GM19023 (cell line): ENCODE measurements around the gene VEGFB.

Experiments used
- ATAC-seq: cut with Tn5 transposase; IDR thresholded peaks from one replicate; pipeline ENCODE4 v1.9.1; 2021; ENCODE audit warnings: mild to moderate bottlenecking, moderate library complexity; ENCODE audit not compliant: unreplicated experiment

VEGFB gene

DNA sequence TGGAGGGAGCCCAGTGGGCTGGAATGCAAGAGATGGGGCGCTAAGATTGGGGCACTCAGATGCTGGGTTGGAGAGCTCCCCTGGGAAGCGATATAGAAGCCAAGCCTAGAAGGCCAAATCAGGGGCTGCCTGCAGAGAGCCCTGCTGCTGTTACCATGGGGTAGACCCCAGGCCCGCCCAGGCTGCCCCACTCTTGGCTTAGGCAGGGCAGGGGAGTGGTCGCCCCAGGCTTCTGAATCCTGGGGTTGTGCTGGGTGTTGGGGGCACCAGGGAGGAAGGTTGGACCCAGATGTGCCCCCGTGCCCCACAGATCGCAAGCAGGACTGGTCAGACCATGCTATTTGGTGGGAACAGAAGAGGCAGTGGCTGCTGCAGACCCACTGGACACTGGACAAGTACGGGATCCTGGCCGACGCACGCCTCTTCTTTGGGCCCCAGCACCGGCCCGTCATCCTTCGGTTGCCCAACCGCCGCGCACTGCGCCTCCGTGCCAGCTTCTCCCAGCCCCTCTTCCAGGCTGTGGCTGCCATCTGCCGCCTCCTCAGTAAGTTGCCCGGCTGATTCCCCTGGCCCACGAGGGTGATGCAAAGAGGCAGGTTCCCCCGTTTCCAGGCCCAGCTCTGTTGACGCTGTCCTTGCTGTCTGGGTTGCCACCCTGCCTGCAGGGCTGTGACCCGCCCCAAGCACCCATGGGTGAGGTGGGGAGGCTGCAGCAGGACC is 23.9 kb upstream of the VEGFB start:
- no peak for ATAC-seq

DNA sequence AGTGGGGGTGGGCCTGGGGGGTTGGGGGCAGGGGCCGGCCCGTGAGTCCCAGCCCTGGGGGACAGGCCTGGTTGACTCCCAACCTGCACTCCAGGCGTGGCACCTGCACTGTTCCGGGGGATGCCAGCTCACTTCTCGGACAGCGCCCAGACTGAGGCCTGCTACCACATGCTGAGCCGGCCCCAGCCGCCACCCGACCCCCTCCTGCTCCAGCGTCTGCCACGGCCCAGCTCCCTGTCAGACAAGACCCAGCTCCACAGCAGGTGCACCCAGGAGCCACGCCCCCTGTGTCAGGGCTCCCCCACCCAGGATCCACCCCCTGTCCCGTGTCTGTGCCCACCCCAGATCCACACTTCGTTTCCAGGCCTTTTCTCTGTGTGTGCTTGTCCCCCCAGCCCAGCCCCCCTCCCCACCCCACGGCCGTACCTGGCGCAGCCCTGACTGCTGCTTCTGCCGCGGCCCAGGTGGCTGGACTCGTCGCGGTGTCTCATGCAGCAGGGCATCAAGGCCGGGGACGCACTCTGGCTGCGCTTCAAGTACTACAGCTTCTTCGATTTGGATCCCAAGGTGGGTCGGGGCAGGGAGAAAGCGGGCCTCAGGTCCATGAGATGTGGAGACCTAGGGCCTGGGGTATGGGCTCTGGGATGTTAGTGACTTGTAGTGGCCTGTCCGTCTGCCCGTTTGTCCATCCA is 23.1 kb upstream of the VEGFB start:
- ATAC-seq = no peak

DNA sequence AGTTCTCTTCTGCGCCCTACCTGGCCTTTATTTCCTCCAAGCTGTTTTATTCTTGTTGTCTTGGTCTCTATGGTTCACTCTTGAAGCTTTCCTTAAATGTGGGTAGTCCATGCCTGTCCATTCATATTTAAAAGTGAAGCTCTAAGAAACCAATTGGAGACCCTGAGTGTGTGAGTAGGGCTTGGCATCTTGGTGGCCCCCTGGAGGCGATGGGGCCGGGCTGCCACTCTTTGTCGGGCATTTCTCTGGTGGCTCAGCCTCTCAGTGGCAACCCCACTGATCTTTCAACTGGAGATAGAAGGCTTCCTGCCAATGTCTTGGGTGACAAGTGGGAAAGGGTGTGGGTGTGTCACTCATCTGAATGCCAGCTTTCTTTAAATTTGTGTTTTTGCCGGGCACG is 17.5 kb upstream of the VEGFB start:
- no peak for ATAC-seq

DNA sequence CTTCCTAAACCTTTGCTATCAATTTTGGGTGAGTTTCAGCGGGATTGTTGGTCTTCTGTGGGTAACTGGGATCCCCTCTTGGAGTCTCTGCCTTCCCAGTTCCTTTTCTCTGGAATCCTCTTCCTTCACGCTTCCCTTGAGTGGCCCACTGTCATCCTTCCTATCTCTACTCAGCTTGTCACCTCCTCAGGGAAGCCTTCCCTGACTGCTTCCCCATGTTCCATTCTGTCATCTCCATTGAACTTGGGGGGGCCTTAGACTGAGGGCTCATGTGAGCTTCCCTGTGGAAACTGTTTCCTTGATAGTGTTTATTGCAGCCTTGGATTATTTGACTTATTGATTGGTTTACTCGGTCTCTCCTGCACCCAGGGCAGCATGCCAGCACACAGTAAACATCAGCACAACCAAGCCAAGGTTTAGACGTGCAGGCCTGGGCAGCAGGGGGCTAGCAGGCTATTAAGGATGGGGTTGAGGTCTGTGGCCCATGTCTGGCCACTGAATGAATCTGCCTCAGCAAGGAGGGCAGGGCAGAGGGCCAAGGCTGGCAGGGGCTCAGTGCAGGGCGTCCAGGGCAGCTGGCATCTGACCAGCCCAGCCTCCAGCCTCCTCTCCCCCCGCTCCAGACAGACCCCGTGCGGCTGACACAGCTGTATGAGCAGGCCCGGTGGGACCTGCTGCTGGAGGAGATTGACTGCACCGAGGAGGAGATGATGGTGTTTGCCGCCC is 15.6 kb upstream of the VEGFB start:
- no peak for ATAC-seq

DNA sequence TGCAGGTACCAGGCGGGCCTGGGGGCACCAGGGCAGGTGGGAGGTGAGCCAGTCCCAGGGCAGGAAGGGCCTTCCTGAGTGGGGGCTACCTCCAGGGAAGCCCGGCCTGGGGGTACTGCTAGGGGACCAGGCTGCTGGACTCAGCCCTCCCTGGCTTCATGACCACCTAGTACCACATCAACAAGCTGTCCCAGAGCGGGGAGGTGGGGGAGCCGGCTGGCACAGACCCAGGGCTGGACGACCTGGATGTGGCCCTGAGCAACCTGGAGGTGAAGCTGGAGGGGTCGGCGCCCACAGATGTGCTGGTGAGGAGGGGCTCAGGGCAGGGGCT is 15.1 kb upstream of the VEGFB start:
- no peak for ATAC-seq

DNA sequence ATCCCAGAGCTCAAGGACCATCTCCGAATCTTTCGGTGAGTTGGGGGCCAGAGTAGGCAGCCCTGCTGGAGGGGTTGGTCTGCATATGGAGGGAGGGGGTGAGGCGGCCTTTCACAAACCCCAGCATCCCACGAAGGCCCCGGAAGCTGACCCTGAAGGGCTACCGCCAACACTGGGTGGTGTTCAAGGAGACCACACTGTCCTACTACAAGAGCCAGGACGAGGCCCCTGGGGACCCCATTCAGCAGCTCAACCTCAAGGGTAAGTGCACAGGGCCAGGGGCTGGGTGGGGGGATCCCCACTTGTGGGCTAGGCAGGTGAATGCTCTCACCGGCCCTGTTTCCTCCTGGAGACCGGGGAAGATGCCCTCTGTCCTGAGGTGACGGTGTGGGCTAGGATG is 14.6 kb upstream of the VEGFB start:
- ATAC-seq = no peak

DNA sequence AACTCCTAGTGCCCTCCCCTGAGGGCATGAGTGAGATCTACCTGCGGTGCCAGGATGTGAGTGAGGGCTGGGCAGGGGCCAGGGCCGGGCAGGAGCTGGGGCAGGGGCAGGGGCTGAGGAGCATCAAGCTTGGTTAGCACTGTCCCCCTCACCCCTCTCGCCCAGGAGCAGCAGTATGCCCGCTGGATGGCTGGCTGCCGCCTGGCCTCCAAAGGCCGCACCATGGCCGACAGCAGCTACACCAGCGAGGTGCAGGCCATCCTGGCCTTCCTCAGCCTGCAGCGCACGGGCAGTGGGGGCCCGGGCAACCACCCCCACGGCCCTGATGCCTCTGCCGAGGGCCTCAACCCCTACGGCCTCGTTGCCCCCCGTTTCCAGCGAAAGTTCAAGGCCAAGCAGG is 14.1 kb upstream of the VEGFB start:
- ATAC-seq = no peak

DNA sequence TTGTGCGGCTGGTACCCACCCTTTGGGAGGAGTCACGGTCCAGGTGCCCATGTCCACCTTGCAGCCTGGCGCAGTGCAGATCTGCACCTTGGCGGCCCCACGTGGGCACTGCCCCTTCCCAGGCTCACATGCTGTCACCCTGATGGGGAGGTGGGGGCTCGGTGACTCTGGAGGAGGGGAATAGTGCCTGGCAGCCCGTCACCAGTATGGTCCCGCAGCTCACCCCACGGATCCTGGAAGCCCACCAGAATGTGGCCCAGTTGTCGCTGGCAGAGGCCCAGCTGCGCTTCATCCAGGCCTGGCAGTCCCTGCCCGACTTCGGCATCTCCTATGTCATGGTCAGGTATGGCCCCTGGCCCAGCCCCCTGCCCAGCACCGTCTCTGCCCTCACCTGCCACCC is 13.6 kb upstream of the VEGFB start:
- no peak for ATAC-seq

DNA sequence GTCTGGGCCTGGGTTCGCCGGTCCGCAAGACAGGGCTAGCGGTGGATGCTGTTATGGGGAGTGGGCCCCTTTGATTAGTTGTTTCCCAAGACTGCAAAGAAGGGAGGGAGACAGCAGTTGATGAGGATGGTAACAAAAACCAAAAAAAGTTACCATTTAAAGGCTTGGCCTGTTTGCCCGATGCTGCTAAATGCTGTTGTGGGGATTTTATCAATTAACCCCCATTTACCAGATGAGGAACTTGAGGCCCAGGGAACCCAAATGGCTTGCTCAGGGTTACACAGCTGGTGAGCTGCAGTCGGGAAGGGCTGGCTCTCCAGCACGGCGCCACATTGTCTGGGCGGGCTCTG is 11.8 kb upstream of the VEGFB start:
- no peak for ATAC-seq

DNA sequence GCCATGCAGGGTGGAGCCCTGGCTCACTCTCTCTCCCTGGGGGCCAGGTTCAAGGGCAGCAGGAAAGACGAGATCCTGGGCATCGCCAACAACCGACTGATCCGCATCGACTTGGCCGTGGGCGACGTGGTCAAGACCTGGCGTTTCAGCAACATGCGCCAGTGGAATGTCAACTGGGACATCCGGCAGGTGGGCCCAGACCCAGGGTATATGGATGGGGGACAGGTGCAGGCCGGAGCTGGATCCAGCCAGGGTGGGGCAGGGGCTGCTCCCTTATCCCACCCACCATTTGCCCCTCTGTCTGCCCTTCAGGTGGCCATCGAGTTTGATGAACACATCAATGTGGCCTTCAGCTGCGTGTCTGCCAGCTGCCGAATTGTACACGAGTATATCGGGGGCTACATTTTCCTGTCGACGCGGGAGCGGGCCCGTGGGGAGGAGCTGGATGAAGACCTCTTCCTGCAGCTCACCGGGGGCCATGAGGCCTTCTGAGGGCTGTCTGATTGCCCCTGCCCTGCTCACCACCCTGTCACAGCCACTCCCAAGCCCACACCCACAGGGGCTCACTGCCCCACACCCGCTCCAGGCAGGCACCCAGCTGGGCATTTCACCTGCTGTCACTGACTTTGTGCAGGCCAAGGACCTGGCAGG is 11.3 kb upstream of the VEGFB start:
- no peak for ATAC-seq

DNA sequence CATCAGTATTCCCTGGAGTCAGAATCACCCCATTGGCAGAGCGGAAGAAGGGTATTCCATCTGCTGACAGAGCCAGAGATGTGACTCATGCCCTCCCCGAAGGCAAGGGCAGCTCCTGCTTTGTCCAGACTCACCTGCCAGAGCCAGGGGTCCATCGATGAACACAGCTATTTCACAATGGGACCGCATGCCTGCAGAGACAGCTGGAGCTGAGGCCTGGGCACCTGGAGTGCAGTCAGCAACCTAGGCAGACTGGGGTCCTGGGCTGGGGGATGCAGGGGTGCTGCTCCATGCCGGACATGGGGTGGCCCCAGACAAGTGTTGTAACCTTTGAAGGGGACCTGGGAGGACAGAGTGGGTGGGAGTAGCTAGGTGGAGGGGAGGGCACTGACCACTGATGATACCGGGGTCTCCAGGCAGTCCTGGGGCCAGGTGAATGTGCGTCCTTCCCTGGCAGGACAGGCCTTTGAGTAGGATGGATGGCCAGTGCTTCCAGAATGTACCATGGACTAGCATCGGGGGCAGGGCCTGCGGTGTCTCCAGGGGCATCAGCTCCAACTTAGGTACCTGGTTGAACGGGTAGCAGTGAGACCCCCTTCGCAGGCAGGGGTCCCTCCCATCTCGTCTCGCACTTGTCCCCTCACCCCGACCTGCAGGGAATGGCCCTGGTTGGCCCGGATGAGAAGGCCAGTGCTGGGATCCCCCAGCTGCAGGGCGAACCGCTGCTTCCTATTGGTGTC is 10.1 kb upstream of the VEGFB start:
- no peak for ATAC-seq

DNA sequence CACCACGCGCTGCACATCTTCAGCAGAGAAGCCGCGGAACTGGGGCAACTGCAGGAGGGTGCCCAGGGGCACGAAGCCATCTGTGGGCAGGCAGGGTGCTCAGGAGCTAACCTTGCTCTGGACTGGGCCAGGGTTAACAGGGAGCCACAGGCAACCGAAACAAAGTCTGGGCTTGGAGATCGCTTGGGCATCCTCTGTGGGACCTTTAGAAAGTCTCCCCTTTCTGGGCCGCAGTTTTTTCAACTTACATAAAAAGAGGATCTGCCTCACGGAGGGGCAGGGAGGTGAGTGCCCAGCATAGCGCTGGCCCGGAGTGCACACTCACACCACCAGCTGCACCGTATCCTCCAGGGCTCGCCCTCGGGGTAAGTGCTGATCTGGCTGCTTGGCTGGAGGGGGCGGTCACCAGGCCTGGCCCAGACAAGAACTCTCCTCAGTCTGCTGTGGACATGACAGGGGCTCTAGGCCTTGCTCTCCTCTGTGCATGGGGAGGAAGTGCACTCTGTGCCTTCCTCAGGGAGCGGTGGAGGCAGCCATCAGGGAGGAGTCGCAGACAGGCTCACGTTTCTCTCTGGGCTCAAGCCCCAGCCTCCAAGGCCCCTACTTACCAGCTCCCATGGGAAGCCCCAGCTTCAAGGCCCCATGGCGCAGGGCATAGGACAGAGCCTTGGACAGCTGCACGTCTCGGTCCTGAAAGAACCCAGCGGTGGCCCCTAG is 9.3 kb upstream of the VEGFB start:
- no peak for ATAC-seq

DNA sequence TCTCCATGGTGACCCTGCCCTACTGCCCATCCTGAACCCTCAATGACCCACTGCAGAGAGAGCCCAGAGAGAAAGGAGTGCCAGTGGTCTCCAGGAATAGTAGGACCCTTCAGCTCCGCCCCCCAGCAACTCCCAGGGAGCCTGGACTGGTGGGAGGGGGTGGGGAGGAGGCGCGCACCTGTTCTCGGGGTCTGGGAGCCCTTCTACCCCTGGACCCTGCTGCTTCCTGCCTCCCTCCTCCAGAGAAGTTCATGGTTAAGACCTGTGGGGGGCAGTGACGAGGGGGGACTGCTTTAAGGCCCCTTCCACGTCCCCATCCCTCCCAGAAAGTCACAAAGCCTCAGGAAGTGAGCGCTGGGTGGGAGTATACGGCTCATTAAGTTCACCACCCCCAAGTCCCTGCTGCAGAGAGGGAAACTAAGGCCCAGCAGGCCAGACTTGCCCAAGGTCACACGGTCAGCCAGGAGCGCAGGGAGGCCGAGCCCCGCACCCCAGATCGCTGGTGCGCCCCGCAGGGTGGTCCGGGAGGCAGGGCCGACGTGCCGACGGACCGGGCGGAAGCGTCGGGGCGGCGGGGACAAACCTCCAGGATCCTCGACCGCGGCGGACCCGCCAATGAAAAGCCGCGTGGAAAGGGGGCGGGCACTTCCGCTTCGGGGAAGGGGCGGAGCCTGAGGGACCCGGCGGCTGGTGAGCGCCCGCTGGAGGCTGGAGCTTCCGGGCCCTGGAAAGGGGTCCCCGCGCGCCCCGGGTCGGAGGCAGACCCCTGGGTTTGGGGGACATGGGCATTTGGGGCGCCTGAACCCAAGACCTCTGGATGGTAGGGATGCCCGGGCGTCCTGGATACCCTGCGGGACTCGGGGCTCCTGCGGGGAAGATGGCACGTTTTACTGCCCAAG is 8.5 kb upstream of the VEGFB start, which contains the start of the genes NUDT22 and TRPT1:
Gene NUDT22 (plus strand): TSS at position 667 of the 899 bp plus-strand sequence. CDS start 379 bp downstream, outside the sequence.
Gene TRPT1 (minus strand): TSS at position 579 of the 899 bp plus-strand sequence. CDS start 326 bp downstream, at position 253.
- ATAC-seq = peak; percentile 51

DNA sequence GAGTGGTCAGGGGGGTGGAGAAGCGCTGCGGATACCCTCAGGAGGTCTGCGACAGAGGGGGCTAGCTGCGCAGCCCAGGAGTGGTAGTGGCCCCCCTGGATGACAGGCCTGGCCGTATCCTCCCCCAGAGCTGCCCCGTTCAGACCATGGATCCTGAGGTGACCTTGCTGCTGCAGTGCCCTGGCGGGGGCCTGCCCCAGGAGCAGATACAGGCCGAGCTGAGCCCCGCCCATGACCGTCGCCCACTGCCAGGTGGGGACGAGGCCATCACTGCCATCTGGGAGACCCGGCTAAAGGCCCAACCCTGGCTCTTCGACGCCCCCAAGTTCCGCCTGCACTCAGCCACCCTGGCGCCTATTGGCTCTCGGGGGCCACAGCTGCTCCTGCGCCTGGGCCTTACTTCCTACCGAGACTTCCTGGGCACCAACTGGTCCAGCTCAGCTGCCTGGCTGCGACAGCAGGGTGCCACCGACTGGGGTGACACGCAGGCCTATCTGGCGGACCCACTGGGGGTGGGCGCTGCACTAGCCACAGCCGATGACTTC is 7.8 kb upstream of the VEGFB start:
- ATAC-seq = no peak

DNA sequence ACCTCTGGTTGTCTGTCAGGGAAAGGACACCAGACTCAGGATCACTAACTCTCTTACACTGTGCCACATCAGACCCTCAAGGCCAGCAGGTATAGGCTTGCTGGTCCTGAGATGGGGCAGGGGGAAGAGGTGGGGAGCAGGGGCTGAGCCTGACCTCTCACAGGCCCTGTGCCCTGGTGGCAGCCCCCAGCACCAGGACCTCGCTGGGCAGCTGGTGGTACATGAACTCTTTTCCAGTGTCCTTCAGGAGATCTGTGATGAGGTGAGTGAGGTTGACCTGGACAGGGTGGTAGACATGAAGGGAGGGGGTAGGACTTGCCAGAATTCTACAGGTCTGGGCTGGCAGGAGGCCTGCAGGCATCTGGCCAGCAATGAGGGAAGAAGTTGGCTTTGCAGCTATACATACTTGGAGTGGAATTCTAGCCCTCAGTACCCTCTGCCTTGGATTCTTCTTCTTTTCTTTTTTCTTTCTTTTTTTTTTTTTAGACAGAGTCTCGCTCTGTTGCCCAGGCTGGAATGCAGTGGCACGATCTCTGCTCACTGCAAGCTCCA is 6.9 kb upstream of the VEGFB start:
- no peak for ATAC-seq

DNA sequence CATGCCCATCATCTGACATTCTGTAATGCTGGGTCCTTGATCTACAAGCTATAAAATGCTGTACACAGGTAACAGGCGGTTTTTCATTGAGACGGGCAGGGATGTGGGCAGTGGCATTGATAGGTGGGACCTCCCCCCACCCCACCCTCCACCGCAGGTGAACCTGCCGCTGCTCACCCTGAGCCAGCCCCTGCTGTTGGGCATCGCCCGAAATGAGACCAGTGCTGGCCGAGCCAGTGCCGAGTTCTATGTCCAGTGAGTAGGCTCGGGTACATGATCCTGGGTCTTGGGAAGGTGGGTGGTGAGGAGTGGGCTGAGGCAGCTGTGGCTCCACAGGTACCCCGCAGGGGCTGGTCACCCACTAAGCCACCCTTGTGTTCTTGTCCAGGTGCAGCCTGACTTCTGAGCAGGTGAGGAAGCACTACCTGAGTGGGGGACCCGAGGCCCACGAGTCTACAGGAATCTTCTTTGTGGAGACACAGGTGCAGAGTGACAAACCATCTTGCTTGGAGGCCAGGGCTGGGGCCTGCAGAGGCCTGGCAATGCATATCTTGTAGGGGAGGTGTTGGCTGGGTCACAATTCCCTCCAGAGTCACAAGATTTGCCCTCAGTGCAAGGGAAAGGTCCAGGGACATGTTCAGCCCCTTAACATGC is 5.2 kb upstream of the VEGFB start:
- no peak for ATAC-seq

DNA sequence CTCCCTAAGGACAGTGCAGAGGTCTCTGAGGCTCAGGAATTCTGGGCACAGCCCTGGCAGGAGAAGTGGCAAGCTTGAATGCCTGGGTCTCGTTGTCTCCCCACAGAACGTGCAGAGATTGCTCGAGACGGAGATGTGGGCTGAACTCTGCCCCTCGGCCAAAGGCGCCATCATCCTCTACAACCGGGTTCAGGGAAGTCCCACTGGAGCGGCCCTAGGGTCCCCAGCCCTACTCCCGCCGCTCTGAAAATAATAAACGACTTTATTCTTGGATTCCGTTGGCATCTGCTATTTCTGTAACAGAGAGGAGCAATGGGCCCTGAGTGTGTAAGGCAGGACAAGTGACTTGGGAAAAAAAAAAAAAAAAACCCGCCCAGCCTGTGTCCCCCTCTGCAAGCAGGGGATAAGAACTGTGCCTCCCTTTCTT is 4.6 kb upstream of the VEGFB start:
- no peak for ATAC-seq
